Chondrocyte (in vitro differentiated cells): ENCODE measurements around the gene RALY. TPM values are rescaled to one million over a fixed set of nuclear protein-coding genes. Genes with fewer than 3 reads are reported as not detected.

Source experiments
- DNase-seq: peaks from one replicate; pipeline ENCODE4 v3.0.0; 2021; ENCODE audit warnings: mixed read lengths, low spot score
- H3K27ac Mint-ChIP-seq: one replicate; pipeline ENCODE4 v1.8.0; 2021; ENCODE audit warnings: mild to moderate bottlenecking, moderate library complexity, mixed read lengths; ENCODE audit not compliant: unreplicated experiment
- H3K27me3 Mint-ChIP-seq: 2 replicates; pipeline ENCODE4 v1.8.0; 2021; ENCODE audit warnings: low read depth, mixed read lengths
- H3K36me3 Mint-ChIP-seq: 2 replicates; pipeline ENCODE4 v1.8.0; 2021; ENCODE audit warnings: low read depth, mixed read lengths
- H3K4me1 Mint-ChIP-seq: 2 replicates; pipeline ENCODE4 v1.8.0; 2021; ENCODE audit warnings: low read depth, mild to moderate bottlenecking, mixed read lengths
- H3K4me3 Mint-ChIP-seq: one replicate; pipeline ENCODE4 v1.8.0; 2021; ENCODE audit warnings: mild to moderate bottlenecking, moderate library complexity, mixed read lengths; ENCODE audit not compliant: unreplicated experiment
- H3K9me3 Mint-ChIP-seq: 2 replicates; pipeline ENCODE4 v1.8.0; 2021; ENCODE audit warnings: low read depth, mixed read lengths
- total RNA-seq: library from RNA; stranded (reverse); gene quantifications from 3 replicates; pipeline ENCODE4 v1.2.1, GENCODE V29; 2021
- TF ChIP-seq, protein P1 (sequence below): fragments of 200-600 bp; sonication (generic); IDR thresholded peaks from 2 replicates; pipeline ENCODE4 v1.5.0; 2021; ENCODE audit warnings: antibody characterized with exemption, mild to moderate bottlenecking, moderate library complexity

Gene RALY
- total RNA-seq, 1 donor from 2014 or later, result 169 TPM

DNA sequence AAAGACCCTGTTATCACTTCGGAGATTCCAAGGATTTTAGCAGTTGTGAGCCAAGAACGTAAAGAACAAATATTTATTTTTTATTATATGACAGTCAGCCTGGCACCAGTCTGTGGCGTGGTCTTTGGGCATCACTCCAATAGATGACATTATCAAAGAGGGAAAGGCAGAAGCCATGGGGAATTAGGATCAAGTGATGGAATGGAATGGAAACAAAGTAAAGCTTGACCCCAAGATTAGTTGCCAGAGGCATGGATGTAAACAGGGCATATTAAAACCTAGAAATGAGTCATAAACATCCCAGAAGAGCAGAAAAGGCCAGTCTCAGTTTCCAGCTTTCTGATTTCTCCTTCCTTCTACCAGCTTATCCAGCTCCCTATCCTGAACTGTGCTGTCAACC is 106.9 kb downstream of the RALY start:
- H3K4me1 Mint-ChIP-seq, result peaks cover 21% of the 10 kb centered on the region
- H3K27me3 Mint-ChIP-seq, result no peaks in the 10 kb centered on the region
- TF ChIP-seq, protein P1, sequence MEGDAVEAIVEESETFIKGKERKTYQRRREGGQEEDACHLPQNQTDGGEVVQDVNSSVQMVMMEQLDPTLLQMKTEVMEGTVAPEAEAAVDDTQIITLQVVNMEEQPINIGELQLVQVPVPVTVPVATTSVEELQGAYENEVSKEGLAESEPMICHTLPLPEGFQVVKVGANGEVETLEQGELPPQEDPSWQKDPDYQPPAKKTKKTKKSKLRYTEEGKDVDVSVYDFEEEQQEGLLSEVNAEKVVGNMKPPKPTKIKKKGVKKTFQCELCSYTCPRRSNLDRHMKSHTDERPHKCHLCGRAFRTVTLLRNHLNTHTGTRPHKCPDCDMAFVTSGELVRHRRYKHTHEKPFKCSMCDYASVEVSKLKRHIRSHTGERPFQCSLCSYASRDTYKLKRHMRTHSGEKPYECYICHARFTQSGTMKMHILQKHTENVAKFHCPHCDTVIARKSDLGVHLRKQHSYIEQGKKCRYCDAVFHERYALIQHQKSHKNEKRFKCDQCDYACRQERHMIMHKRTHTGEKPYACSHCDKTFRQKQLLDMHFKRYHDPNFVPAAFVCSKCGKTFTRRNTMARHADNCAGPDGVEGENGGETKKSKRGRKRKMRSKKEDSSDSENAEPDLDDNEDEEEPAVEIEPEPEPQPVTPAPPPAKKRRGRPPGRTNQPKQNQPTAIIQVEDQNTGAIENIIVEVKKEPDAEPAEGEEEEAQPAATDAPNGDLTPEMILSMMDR, result no peak
- no peak overlapping the region for H3K4me3 Mint-ChIP-seq
- peak overlapping the region; percentile 12 for H3K27ac Mint-ChIP-seq
- peaks cover 79% of the 10 kb centered on the region for H3K36me3 Mint-ChIP-seq
- H3K9me3 Mint-ChIP-seq, result no peaks in the 10 kb centered on the region
- DNase-seq, result no peak

DNA sequence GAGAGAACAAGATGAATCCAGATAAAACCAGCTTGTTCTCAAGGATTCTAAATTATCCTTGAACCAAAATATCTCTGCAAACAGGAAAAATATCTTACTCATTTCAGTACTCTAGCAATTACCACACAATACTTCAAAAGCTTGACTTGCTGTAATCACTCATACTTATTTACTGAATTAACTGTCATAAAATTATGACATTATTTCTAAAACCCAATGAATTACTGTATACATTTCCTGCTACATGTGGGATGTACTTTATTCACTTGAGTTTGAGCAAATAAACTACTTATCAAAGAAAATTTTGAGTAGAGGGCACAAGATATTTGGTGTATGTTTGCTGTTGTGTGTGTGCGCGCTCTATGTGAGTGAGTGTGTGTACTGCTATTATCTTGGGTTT is 108.6 kb downstream of the RALY start:
- Mint-ChIP-seq H3K27ac (no peak overlapping the region), H3K27me3 (no peaks in the 10 kb centered on the region), H3K36me3 (peaks cover 64% of the 10 kb centered on the region), H3K9me3 (no peaks in the 10 kb centered on the region), H3K4me3 (no peak overlapping the region), H3K4me1 (peaks cover 37% of the 10 kb centered on the region)
- DNase-seq, result no peak
- TF ChIP-seq, protein P1, result no peak

DNA sequence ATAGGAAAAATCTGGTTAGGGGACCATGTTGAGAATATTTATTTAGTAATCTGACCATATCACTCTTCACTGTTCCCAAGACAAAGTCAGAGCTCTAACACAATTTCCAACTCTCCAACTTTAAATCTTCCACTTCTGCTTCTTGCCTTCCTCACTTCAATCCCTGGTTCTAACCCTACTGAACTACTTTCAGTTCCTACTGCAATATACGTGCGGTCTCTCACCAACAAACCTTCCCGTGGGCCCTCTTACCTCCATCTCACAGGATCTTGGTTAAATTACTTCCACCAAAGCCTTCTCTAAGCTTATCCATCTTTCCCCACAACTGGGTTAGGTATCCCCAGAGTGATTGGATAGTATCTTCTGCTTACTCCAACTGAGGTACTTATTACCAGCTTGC is 110.3 kb downstream of the RALY start:
- Mint-ChIP-seq H3K27me3 (no peaks in the 10 kb centered on the region), H3K27ac (peak overlapping the region; percentile 22), H3K4me1 (peaks cover 54% of the 10 kb centered on the region), H3K36me3 (peaks cover 57% of the 10 kb centered on the region), H3K9me3 (no peaks in the 10 kb centered on the region), H3K4me3 (no peak overlapping the region)
- TF ChIP-seq, protein P1, result no peak
- no peak for DNase-seq

DNA sequence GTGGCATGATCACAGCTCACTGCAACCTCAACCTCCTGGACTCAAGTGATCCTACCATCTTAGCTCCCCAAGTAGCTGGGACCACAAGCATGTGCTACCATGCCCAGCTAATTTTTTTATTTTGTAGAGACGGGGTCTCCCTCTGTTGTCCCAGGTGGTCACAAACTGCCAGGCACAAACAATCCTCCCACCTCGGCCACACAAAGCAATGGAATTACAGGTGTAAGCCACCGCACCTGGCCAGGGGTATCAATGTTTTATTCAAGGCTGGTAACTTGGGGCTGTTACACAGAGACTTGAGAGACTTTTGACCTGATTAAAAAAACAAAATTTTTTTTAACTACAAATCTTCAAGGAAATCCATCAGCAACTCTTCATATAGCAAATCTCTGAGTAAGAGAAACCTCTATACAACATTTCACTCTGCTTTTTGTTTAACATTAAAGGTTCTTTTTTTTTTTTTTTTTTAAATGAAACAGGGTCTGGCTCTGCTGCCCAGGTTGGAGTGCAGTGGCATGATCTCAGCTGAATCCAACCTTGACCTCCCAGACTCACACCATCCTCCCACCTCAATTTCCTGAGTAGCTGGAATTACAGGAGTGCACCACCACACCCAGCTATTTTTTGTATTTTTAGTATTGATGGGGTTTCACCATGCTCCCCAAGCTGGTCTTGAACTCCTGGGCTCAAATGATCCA is 112.4 kb downstream of the RALY start:
- Mint-ChIP-seq H3K27me3 (no peaks in the 10 kb centered on the region), H3K36me3 (peaks cover 51% of the 10 kb centered on the region), H3K4me1 (peaks cover 70% of the 10 kb centered on the region), H3K27ac (no peak overlapping the region), H3K4me3 (no peak overlapping the region), H3K9me3 (no peaks in the 10 kb centered on the region)
- TF ChIP-seq, protein P1, result no peak
- no peak for DNase-seq

DNA sequence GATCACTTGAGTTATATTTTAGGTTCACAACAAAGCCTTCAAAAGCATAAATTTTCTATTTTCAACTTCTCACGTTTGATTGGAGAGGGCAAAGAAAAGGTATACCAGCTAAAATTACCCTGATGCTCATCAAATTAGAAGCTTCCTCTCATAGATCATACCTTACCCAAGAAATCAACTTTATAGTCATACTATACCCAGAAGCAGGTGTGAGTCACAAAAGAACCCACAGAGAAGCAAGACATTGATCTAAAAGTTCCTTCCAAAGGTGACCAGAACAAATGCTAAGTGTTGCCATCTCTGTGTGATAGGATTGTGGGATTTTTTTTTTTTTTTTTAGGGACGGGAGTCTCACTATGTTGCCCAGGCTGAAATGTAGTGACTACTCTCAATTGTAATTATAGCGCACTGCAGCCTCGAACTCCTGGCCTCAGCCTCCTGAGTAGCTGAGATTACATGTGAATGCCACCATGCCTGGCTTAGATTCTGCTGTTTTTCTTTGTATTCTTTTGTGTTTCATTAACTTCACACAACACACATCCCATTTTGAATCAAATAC is 115.0 kb downstream of the RALY start:
- Mint-ChIP-seq H3K36me3 (peaks cover 35% of the 10 kb centered on the region), H3K27me3 (no peaks in the 10 kb centered on the region), H3K4me1 (peaks cover 79% of the 10 kb centered on the region)

More for the DNA sequence above, 115.0 kb downstream of the RALY start:
- Mint-ChIP-seq H3K9me3 (no peaks in the 10 kb centered on the region), H3K4me3 (peak overlapping the region; percentile 28), H3K27ac (peak overlapping the region; percentile 32)
- TF ChIP-seq, protein P1, result no peak
- DNase-seq, result no peak
